SK-N-MC (cell line): ENCODE results near the gene GPC2.

ENCODE experiments used
- EZH2 ChIP-seq: fragments of 200-600 bp; sonication (generic); IDR thresholded peaks from one replicate; pipeline ENCODE4 v1.6.1; 2017; ENCODE audit warnings: antibody characterized with exemption
- FOXP2 ChIP-seq: optimal IDR thresholded peaks from 2 replicates; pipeline ENCODE3; 2011; ENCODE audit warnings: mild to moderate bottlenecking, moderate library complexity; ENCODE audit not compliant: insufficient read depth; ENCODE audit errors: extremely low read length, control extremely low read depth
- POLR2AphosphoS5 ChIP-seq: IDR thresholded peaks from 2 replicates; pipeline ENCODE4 v1.6.1; 2012; ENCODE audit warnings: mild to moderate bottlenecking, low read depth, low read length, borderline replicate concordance

DNA sequence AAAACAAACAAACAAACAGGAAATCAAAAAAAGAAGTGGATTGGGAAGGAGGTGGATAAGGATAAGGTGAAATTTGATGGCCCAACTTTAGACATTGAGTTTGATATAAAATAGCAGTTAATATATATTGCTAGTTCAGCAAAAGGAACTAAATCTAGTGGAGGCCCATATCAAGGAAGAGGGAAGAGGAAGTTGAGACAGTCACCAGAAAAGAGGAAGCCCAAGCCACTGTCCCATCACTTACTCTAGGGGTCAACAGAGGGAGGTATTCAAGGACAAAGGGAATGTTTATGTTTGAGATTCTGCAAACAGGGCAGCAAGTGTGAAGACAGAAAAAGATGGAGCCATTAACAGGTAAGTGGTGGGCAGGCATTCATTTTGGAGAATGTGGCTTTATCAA lies 24.8 kb downstream of the GPC2 start:
- TF ChIP-seq POLR2AphosphoS5 (no peak), EZH2 (no peak), FOXP2 (no peak)
